Measurements from ENCODE around the gene PDXP.

Gene PDXP

GRCh38 chr22:37617431-37617830 is 41.1 kb upstream of the PDXP start:
- no peak for DNase-seq (ENCODE audit: low read depth)
- TF ChIP-seq, protein P1, sequence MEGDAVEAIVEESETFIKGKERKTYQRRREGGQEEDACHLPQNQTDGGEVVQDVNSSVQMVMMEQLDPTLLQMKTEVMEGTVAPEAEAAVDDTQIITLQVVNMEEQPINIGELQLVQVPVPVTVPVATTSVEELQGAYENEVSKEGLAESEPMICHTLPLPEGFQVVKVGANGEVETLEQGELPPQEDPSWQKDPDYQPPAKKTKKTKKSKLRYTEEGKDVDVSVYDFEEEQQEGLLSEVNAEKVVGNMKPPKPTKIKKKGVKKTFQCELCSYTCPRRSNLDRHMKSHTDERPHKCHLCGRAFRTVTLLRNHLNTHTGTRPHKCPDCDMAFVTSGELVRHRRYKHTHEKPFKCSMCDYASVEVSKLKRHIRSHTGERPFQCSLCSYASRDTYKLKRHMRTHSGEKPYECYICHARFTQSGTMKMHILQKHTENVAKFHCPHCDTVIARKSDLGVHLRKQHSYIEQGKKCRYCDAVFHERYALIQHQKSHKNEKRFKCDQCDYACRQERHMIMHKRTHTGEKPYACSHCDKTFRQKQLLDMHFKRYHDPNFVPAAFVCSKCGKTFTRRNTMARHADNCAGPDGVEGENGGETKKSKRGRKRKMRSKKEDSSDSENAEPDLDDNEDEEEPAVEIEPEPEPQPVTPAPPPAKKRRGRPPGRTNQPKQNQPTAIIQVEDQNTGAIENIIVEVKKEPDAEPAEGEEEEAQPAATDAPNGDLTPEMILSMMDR (conservative IDR thresholded peaks at IDR 0.05; ENCODE audit: low read depth, low read length) = no peak
- H3K4me3 ChIP-seq (ENCODE audit: low read length) = no peak overlapping the region

DNA sequence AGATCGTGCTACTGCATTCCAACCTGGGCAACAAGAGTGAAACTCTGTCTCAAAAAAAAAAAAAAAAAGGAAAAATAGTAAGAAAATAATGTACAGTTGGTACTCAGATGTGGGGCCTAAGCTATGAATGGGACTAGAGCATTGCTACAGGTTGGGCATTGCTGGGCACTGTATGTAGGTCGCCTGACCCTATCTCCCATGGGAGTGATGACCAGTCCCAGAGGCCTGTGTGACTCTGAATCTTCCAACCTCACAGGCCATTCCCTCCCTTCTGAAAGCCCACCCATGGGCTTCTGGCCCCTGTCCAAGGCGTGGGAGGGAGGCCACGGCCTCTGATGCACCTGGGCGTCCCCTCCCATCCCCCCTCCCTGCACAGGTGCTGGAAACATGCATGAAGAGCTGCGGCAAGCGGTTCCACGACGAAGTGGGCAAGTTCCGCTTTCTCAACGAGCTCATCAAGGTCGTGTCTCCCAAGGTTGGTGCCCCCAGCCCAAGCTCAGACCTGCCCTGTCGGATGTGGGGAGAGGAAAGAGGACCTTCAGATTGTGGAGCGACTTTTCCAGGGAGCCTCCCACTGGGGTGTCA is 40.4 kb upstream of the PDXP start:
- no peak overlapping the region for H3K4me3 ChIP-seq (ENCODE audit: low read length)
- TF ChIP-seq, protein P1 (conservative IDR thresholded peaks at IDR 0.05; ENCODE audit: low read depth, low read length) = no peak
- no peak for DNase-seq (ENCODE audit: low read depth)

- no peak for DNase-seq (ENCODE audit: low read depth)
- TF ChIP-seq, protein P1 (conservative IDR thresholded peaks at IDR 0.05; ENCODE audit: low read depth, low read length) = no peak
- H3K4me3 ChIP-seq (ENCODE audit: low read length) = no peak overlapping the region
Observed at GRCh38 chr22:37618674-37619073, 39.8 kb upstream of the PDXP start.

GRCh38 chr22:37619991-37620390 is 38.5 kb upstream of the PDXP start:
- no peak overlapping the region for H3K4me3 ChIP-seq (ENCODE audit: low read length)
- DNase-seq (ENCODE audit: low read depth) = no peak
- TF ChIP-seq, protein P1 (conservative IDR thresholded peaks at IDR 0.05; ENCODE audit: low read depth, low read length) = no peak

DNA sequence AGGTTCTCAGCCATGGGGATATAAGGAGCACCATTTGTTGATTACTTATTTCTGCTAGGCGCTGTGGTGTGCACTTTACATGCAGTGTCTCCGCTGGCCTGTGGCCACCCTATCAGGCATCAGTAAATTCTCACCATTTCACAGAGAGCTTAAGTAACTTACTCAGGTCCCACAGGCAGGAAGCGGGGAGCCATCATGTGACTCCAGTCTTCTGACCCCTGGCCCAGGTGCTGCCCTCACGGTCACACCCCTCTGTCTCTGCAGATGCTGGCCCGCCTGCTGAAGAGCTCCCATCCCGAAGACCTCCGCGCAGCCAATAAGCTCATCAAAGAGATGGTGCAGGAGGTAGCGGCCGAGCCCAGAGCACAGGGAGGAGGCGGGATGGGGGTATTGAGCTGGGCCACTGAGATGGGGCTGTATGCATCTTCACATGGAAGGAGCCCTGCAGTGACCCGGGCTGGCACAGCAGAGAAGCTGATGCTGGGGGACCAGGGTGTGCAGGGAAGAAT is 37.1 kb upstream of the PDXP start:
- H3K4me3 ChIP-seq (ENCODE audit: low read length) = no peak overlapping the region
- TF ChIP-seq, protein P1 (conservative IDR thresholded peaks at IDR 0.05; ENCODE audit: low read depth, low read length) = no peak
- DNase-seq (ENCODE audit: low read depth) = no peak

DNA sequence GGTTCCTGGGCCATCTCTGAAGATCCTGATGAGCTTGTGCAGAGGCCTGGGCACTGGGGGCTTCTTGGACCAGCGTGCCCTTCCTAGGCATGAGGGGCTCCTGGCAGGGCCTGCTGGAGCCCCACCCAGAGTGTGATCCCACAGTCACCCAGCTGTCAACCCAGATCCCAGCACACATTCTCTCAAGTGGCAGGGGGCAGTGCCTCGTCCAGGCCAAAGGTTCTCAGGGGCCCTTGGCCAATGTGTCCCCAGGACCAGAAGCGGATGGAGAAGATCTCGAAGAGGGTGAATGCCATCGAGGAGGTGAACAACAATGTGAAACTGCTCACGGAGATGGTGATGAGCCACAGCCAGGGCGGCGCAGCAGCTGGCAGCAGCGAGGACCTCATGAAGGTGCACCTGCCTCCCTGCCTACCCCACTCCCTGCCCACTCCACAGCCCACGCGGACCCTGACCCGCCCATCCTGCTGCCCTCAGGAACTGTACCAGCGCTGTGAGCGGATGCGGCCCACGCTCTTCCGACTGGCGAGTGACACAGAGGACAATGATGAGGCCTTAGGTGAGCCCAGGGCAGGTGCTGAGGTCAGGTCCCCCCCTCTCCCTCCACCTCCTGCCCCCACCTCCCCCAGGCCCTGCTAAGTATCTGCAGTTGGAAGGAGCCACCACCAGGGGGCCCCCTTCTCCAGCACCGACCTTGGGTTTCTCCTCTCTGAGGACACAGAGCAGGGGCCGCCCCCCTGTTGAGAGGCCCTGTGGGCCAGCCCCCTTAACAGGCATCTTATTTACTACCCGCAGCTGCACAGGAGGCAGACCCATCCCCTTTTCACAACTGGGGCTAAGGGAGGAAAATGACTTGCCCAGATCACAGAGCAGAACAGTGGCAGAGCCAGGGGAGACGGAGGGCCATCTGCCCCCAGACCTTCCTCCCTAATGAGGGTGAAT is 35.2 kb upstream of the PDXP start:
- TF ChIP-seq, protein P1 (conservative IDR thresholded peaks at IDR 0.05; ENCODE audit: low read depth, low read length) = peak; percentile 70
- DNase-seq (ENCODE audit: low read depth) = no peak
- H3K4me3 ChIP-seq (ENCODE audit: low read length) = no peak overlapping the region

Measured in retinal pigment epithelial cell (primary cell).